Activated CD8-positive, alpha-beta memory T cell treated with anti-CD3 and anti-CD28 coated beads for 48 hours (primary cell): ENCODE measurements around the gene SPP1.
"Not testable (repeated sequence)": the region's sequence is repeated elsewhere in the genome, so short reads cannot be mapped to it uniquely, and the experiment has no call there.

Source experiments
- DNase-seq, 3 experiments: peaks; one replicate each; pipeline ENCODE4 v3.0.0-alpha.2; 2020; ENCODE audit warnings: low read depth in 2 of 3, low spot score in 2 of 3

SPP1 gene

DNA sequence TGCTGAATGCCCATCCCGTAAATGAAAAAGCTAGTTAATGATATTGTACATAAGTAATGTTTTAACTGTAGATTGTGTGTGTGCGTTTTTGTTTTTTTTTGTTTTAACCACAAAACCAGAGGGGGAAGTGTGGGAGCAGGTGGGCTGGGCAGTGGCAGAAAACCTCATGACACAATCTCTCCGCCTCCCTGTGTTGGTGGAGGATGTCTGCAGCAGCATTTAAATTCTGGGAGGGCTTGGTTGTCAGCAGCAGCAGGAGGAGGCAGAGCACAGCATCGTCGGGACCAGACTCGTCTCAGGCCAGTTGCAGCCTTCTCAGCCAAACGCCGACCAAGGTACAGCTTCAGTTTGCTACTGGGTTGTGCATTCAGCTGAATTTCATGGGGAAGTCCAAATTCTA is at the start of gene SPP1:
Gene SPP1, plus strand, starts transcription at position 249 of the 400 bp plus-strand sequence. CDS start 1,182 bp downstream, outside the sequence.
- no peak for DNase-seq

DNA sequence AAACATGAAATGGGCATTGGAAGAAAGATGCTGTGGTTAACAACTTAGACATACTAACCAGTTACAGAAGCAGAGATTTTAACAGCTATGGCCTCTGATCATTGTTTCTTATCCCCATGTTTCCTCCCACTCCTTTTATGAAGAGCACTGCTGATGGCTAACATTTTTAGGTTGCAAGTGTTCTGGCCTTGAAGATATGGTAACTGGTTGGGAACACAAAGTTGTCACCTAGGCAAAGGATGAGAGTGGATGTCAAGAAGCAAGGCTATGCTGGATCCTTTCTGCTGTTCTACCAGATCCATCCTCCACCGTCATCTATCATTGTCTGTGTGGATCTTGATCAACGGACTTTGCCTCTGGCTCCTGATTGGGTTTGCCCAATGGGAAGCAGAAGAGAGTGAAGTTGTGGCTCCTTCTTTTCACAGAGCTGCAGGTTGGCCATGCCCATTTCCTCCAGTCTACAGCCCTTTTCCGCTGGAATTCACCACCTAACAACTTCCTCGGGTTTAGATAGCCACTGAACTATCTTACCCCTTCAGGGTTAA is 48.9 kb upstream of the SPP1 start:
- no peak for DNase-seq

DNA sequence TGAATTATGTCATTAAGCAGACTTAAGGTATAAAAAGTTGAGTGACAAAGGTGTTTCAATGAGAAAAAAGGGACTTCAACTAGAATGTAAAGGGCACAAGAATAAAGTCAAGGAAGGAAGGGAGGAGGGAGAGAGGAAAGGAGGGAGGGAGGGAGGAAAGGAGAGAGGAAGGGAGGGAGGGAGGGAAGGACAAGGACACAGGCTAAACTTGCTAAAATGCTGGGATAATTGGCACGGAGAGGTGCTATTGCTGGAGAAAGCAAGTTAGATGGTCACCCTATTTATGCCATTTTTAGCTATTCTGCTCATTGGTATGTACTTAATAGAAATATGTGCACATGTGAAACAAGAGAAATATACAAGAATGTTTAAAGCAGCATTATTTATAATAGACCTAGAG is 44.9 kb upstream of the SPP1 start:
- DNase-seq: no peak

DNA sequence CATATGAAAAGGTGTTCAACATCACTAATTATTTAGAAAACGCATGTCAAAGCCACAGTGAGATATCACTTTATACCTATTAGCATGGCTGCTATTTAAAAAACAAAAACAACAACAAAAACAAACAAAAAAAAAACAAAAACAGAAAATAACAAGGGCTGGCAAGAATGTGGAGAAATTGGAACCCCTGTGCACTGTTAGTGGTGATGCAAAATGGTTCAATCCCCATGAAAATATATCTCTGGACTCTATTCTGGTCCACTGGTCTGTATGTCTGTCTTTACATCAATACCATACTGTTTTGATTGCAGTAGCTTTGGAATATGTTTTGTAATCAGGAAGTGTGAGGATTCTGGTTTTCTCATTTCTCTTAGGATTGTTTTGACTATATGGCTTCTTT is 43.6 kb upstream of the SPP1 start:
- DNase-seq: no peak

GRCh38 chr4:87932718-87933141 is 42.8 kb upstream of the SPP1 start:
- DNase-seq: no peak

- no peak for DNase-seq
Measured at GRCh38 chr4:87933337-87933736, 42.2 kb upstream of the SPP1 start.

DNA sequence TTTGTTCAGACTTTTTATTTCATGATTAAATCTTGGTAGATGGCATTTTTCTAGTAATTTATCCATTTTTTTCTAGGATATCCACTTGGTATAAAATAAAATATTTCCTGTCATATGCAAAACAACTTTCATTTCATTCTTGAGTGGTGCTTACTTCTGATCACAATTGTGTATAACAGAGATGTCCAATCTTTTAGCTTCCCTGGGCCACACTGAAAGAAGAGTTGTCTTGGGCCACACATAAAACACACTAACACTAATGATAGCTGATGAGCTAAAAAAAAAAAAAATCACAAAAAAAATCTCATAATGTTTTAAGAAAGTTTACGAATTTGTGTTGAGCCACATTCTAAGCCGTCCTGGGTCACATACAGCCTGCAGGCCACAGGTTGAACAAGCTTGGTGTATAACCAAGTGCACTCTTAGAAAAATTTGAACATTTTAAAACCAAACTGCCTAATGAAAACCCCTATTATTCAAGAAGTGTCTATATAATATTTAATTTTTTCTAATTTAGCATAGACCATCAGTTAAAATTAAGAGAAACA is 41.3 kb upstream of the SPP1 start:
- no peak for DNase-seq

GRCh38 chr4:87934973-87935372 is 40.5 kb upstream of the SPP1 start:
- no peak for DNase-seq

DNA sequence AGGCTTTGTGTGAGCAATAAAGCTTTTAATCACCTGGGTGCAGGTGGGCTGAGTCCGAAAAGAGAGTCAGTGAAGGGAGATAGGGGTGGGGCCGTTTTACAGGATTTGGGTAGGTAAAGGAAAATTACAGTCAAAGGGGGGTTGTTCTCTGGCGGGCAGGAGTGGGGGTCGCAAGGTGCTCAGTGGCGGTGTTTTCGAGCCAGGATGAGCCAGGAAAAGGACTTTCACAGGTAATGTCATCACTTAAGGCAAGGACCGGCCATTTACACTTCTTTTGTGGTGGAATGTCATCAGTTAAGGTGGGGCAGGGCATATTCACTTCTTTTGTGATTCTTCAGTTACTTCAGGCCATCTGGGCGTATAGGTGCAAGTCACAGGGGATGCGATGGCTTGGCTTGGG is 39.6 kb upstream of the SPP1 start:
- not testable (repeated sequence) for DNase-seq

DNA sequence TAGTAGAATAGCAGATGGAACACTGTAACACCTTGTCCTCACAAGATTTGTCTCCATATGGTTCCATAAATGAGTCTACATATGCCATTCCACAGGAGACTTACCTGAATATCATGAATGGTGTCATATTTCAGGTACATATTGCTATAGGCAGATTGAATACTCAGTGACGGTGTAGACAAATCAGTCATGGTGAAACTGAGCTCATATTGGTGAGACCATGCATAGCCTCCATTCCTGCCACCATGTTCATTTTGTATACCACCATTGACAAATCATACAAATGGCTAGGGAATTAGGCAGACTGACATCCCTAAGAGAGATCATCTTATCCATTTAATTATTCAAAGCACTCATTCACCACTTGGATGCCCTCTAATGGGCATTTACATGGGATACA is 38.0 kb upstream of the SPP1 start:
- no peak for DNase-seq

DNA sequence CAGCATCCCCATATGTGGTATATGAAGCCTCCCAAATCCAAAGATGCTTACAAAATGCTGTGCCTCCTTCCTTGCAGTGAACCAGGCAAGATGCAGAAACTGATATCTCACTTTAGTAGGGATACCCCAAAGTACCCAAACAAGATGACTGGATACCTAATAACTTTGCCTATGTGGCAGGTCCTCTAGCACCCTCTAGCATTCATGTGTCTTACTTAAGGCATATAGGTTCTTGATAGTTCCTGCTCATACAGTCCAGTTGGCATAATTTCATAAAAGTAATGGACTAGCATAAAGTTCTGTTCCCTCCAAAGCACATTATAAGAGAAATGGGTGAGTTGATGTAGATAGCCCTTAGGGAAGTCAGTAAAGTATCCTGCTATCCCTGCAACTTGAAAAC is 36.8 kb upstream of the SPP1 start:
- no peak for DNase-seq

GRCh38 chr4:87939978-87940690 is 35.4 kb upstream of the SPP1 start:
- DNase-seq: no peak

- not testable (repeated sequence) for DNase-seq
Measured at GRCh38 chr4:87940809-87941208, 34.7 kb upstream of the SPP1 start.

- no peak for DNase-seq
Measured at GRCh38 chr4:87941537-87942392, 33.7 kb upstream of the SPP1 start.

DNA sequence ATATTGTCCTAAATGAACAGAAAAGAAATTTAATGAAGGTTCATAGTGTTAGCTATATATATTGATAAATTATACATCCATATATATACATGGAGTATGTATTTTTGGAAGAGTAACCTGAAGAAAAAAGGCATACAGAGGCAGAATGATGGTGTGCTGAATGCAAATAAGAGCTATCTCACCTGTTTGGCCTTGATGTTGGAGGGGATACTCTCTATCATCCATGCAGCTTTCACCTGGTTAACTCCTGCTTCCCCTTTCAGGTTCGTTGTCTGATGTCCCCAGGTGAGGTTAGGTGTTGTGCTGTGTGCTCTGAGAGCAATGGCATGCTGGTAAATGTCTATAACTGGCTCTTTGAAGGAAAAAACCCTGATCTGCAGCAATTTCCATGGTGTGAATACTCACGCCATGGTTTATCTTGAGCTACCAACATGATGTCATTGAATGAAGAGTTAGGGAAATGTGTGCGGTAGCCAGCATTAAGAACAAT is 31.8 kb upstream of the SPP1 start:
- DNase-seq: no peak

- no peak for DNase-seq
Measured at GRCh38 chr4:87944967-87945366, 30.5 kb upstream of the SPP1 start.

DNA sequence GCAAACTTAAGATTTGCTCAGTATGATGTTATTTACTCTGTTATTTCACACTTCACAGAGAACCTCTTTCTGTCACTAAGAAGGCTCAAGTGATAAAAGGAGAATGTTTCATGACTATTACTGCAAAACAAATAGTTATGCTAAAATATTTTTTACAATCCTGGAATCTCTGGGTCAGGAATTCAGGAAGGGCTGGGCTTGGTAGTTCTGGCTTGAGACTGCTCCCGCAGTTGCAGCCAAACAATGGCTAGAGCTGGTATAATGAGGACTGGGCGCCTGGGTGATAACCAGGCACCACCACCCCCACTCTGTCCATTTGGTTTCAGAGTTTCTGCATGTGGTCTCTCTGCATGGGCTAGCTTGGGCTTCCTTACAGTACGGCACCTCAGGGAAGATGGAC is 28.7 kb upstream of the SPP1 start:
- no peak for DNase-seq

DNA sequence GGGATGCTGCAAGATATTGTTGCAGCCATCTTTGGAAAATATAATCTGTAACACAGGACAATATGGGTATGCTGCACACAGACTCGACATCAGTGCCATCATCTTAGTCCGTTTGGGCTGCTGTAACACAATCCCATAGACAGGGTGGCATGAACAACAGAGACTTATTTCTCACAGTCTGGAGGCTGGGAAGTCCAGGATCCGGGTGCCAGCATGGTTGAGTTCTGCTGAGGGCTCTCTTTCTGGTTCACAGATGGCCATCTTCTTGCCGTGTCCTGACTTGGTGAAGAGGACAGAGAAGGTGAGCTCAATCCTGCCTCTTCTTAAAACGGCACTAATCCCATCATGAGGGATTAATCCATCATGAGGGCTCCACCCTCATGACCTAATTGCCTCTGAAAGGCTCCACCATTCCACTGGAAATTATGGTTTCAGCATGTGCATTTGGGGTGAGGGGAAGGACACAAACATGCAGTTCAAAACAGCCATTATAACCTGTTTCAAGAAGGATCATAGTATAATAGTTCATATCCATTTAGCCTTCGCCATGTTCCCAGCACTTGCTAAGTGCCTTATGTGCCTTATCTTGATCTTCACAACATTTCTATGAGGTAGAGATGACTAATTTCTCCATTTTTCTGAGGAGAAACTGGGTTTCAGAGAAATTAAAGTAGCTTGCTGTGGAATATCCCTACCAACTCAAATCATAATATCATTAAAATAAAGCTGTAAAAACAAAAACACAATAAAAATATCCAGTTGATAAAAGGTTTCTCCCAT is 27.9 kb upstream of the SPP1 start:
- DNase-seq: no peak

DNA sequence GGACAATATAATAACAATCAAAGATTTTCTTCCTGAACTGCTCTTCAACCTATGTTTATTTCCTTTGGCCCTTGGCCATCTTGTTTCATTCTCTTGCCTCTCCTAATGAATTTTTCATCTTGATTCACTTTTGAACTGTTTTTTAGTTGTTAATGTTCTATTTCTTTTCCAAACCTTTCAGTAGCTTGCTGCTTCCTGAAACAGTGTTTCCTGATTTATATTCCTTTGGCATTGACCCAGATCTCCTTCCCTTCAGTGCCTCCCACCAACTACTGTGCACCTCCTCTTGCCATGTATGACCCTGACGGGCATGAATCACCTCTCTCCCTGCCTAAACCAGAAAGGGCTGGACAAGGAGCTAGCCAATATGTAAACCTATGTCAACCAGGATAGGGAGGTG is 25.6 kb upstream of the SPP1 start:
- DNase-seq: no peak

GRCh38 chr4:87950493-87950892 is 25.0 kb upstream of the SPP1 start:
- DNase-seq: no peak

DNA sequence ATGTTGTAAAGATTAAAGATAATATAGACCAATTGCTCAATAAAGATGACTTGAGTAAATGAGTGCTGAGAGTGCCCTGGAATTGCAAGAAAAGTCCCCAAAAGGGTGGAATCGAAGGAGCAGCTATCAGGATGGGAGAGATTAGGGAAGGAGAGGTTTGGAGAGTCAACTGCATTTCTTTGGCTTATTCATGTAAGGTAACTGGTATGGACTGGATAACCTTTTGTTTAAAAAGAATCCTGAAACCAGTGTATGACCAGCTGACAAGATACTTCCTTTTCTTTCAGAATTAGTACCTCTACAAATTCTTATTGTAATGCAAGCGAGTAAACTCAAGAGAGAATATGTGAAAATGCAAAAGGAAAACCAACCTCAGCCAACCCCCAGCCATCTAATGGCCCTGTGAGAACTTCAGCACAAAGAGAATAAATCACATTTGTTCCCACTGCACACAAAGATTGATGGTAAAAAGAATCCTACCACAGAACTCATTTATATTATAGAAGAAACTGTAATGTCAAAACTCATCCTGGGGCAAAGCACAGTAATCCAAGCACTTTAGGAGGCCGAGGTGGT is 24.5 kb upstream of the SPP1 start:
- no peak for DNase-seq
